HG03460 (cell line): ENCODE data around the gene GSG1L.
"Not testable (repeated sequence)": the region's sequence is repeated elsewhere in the genome, so short reads cannot be mapped to it uniquely, and the experiment has no call there.

Experiments used
- ATAC-seq: cut with Tn5 transposase; IDR thresholded peaks from one replicate; pipeline ENCODE4 v1.9.1; 2021; ENCODE audit not compliant: unreplicated experiment

GSG1L gene

GRCh38 chr16:27985981-27986380, 77.5 kb downstream of the GSG1L start:
- ATAC-seq: no peak

GRCh38 chr16:27984121-27984520, 79.4 kb downstream of the GSG1L start:
- ATAC-seq: no peak

- ATAC-seq: no peak
These were observed 80.3 kb downstream of the GSG1L start for GRCh38 chr16:27983244-27983643.

- ATAC-seq: no peak
These were observed 81.3 kb downstream of the GSG1L start for GRCh38 chr16:27982184-27982583.

GRCh38 chr16:27980919-27981700, 82.4 kb downstream of the GSG1L start:
- no peak for ATAC-seq

GRCh38 chr16:27980076-27980775, 83.3 kb downstream of the GSG1L start:
- ATAC-seq: no peak

- ATAC-seq: not testable (repeated sequence)
These were observed 83.8 kb downstream of the GSG1L start for GRCh38 chr16:27979668-27980067.

- no peak for ATAC-seq
These were observed 84.6 kb downstream of the GSG1L start for GRCh38 chr16:27978876-27979275.

- ATAC-seq: no peak
These were observed 85.5 kb downstream of the GSG1L start for GRCh38 chr16:27977966-27978365.

GRCh38 chr16:27976990-27977389, 86.5 kb downstream of the GSG1L start:
- ATAC-seq: no peak

- ATAC-seq: no peak
These were observed 88.5 kb downstream of the GSG1L start for GRCh38 chr16:27974896-27975540.

- no peak for ATAC-seq
These were observed 89.8 kb downstream of the GSG1L start for GRCh38 chr16:27973678-27974077.

GRCh38 chr16:27972500-27972899, 91.0 kb downstream of the GSG1L start:
- ATAC-seq: no peak

GRCh38 chr16:27969574-27969973, 93.9 kb downstream of the GSG1L start:
- ATAC-seq: no peak

GRCh38 chr16:27967169-27967568, 96.3 kb downstream of the GSG1L start:
- no peak for ATAC-seq

- ATAC-seq: no peak
These were observed 96.8 kb downstream of the GSG1L start for GRCh38 chr16:27966756-27967155.

GRCh38 chr16:27965801-27966200, 97.7 kb downstream of the GSG1L start:
- ATAC-seq: no peak

GRCh38 chr16:27963471-27963965, 100.0 kb downstream of the GSG1L start:
- ATAC-seq: no peak

GRCh38 chr16:27962197-27962596, 101.3 kb downstream of the GSG1L start:
- no peak for ATAC-seq

- no peak for ATAC-seq
These were observed 102.3 kb downstream of the GSG1L start for GRCh38 chr16:27961296-27961620.

- ATAC-seq: no peak
These were observed 102.8 kb downstream of the GSG1L start for GRCh38 chr16:27960619-27961295.
